Retinal pigment epithelial cell (primary cell): Measurements from ENCODE around the gene VPS51.

Experiments
- DNase-seq: peaks from one replicate; pipeline ENCODE4 v3.0.0-alpha.2; 2010; ENCODE audit warnings: low read depth
- H3K4me3 ChIP-seq: 2 replicates; pipeline ENCODE4 v1.5.1; 2011; ENCODE audit warnings: mild to moderate bottlenecking, low read length, control low read depth, moderate library complexity
- TF ChIP-seq, protein P1 (sequence below): conservative IDR thresholded peaks from 2 replicates; pipeline ENCODE4 v1.5.1; 2011; ENCODE audit warnings: low read depth, low read length, control low read depth, inconsistent platforms

VPS51 gene

DNA sequence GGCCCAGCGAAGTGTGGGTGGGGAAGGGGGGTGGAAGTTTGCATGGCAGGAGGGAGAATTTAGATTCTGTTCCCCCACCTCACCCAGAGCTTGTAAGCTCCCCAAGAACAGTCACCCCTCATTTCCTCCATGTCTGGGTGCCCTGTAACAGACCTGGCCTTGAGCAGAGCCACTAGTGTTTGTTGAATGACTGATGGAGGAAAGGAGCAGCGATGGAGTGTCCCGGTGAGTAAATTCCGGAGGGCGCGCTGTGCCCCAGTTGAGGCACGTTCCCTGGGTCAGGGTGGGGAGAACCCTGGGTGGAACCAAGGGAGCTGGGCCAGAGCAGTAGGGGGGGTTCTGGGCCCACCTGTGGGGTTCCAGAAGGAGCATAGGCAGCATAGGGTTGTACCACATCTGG lies 38.5 kb upstream of the VPS51 start:
- TF ChIP-seq, protein P1, sequence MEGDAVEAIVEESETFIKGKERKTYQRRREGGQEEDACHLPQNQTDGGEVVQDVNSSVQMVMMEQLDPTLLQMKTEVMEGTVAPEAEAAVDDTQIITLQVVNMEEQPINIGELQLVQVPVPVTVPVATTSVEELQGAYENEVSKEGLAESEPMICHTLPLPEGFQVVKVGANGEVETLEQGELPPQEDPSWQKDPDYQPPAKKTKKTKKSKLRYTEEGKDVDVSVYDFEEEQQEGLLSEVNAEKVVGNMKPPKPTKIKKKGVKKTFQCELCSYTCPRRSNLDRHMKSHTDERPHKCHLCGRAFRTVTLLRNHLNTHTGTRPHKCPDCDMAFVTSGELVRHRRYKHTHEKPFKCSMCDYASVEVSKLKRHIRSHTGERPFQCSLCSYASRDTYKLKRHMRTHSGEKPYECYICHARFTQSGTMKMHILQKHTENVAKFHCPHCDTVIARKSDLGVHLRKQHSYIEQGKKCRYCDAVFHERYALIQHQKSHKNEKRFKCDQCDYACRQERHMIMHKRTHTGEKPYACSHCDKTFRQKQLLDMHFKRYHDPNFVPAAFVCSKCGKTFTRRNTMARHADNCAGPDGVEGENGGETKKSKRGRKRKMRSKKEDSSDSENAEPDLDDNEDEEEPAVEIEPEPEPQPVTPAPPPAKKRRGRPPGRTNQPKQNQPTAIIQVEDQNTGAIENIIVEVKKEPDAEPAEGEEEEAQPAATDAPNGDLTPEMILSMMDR = no peak
- no peak overlapping the region for H3K4me3 ChIP-seq
- no peak for DNase-seq

GRCh38 chr11:65058012-65058411 lies 38.0 kb upstream of the VPS51 start:
- TF ChIP-seq, protein P1 = no peak
- DNase-seq = no peak
- no peak overlapping the region for H3K4me3 ChIP-seq

- DNase-seq = no peak
- H3K4me3 ChIP-seq = no peak within 1 kb of the TSS
- TF ChIP-seq, protein P1 = no peak
Measured at GRCh38 chr11:65058419-65059054, 37.5 kb upstream of the VPS51 start, which contains the start of gene NAALADL1. Gene NAALADL1 (minus strand): TSS chr11:65058553. CDS start chr11:65058521, 32 bp downstream.

- TF ChIP-seq, protein P1 = no peak
Measured at GRCh38 chr11:65059523-65059922, 36.5 kb upstream of the VPS51 start.

GRCh38 chr11:65059959-65060824 lies 35.8 kb upstream of the VPS51 start:
- TF ChIP-seq, protein P1 = no peak
- H3K4me3 ChIP-seq = no peak overlapping the region
- DNase-seq = no peak

More at GRCh38 chr11:65059523-65059922, 36.5 kb upstream of the VPS51 start:
- no peak for DNase-seq
- no peak overlapping the region for H3K4me3 ChIP-seq

DNA sequence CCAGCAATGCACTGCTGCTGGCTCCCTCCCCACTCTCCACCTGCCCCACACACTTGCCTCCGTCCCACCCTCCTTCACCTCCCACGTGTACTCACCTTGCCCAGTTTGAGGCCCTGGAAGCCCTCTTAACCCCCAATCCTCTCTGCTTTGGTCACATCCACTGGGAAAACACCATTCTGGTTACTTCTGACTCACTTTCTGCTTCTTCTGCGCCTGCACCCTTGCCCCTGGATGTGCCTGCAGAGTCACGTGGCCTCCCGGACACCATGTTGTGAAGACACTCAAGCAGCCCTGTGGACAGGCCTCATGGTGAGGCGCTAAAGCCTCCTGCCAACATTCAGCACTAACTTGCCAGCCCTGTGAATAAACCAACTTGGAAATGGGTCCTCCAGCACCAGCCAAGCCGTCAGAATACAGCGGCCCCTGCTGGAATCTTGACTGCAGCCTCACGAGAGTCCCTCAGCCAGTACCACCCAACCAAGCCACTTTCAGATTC lies 35.1 kb upstream of the VPS51 start:
- TF ChIP-seq, protein P1 = peak; percentile 42
- no peak for DNase-seq
- no peak overlapping the region for H3K4me3 ChIP-seq
